Fibroblast of lung (primary cell): ENCODE results near the gene YIPF3. TPM values are rescaled to one million over a fixed set of nuclear protein-coding genes. Genes with fewer than 3 reads are reported as not detected.

ENCODE experiments used
- DNase-seq, 2 donors: peaks; one replicate each; pipeline versions ENCODE4 v3.0.0 to v3.0.0-alpha.2; 2010; ENCODE audit warnings: low read depth in 2 of 2
- H2AFZ ChIP-seq: 2 replicates; pipeline ENCODE4 v1.5.1; 2012; ENCODE audit warnings: low read length, control low read depth, inconsistent platforms
- H3K27ac ChIP-seq: 2 replicates; pipeline ENCODE4 v1.5.1; 2011; ENCODE audit warnings: low read length, control low read depth; ENCODE audit not compliant: insufficient read depth
- H3K27me3 ChIP-seq: 2 replicates; pipeline ENCODE4 v1.5.1; 2011; ENCODE audit warnings: mild to moderate bottlenecking, low read length; ENCODE audit not compliant: control insufficient read depth, insufficient read depth
- H3K36me3 ChIP-seq: 2 replicates; pipeline ENCODE4 v1.5.1; 2011; ENCODE audit warnings: low read length; ENCODE audit not compliant: control insufficient read depth, insufficient read depth
- H3K4me1 ChIP-seq: 2 replicates; pipeline ENCODE4 v1.5.1; 2011; ENCODE audit warnings: low read length; ENCODE audit not compliant: control insufficient read depth, insufficient read depth; ENCODE audit errors: extremely low read depth
- H3K4me2 ChIP-seq: 2 replicates; pipeline ENCODE4 v1.5.1; 2011; ENCODE audit warnings: low read length, control low read depth; ENCODE audit not compliant: insufficient read depth; ENCODE audit errors: extremely low read depth
- H3K4me3 ChIP-seq, 4 experiments: fragments of 200-600 bp in 1 of 4; sonication (generic) in 1 of 4; replicated peaks in 1 of 4; 2 replicates each; pipeline ENCODE4 v1.5.1; 2011 to 2016; ENCODE audit warnings: low read length in 4 of 4, low read depth in 3 of 4, mild to moderate bottlenecking in 3 of 4, control low read depth in 2 of 4, inconsistent platforms in 1 of 4, mixed read lengths in 1 of 4; ENCODE audit not compliant: insufficient read depth in 1 of 4; ENCODE audit errors: control extremely low read depth in 1 of 4
- H3K79me2 ChIP-seq: 2 replicates; pipeline ENCODE4 v1.5.1; 2012; ENCODE audit warnings: mild to moderate bottlenecking, low read length, inconsistent platforms; ENCODE audit not compliant: control insufficient read depth, insufficient read depth
- H3K9ac ChIP-seq: 2 replicates; pipeline ENCODE4 v1.5.1; 2011; ENCODE audit warnings: mild to moderate bottlenecking, low read length, control low read depth; ENCODE audit not compliant: insufficient read depth
- H3K9me3 ChIP-seq: 2 replicates; pipeline ENCODE4 v1.5.1; 2012; ENCODE audit warnings: low read depth, low read length; ENCODE audit not compliant: control insufficient read depth, insufficient read depth
- H4K20me1 ChIP-seq: 2 replicates; pipeline ENCODE4 v1.5.1; 2011; ENCODE audit warnings: low read length; ENCODE audit not compliant: control insufficient read depth, insufficient read depth; ENCODE audit errors: extremely low read depth
- EZH2 ChIP-seq: IDR thresholded peaks from 2 replicates; pipeline ENCODE4 v1.5.1; 2012; ENCODE audit warnings: low read length, control low read depth, mild to moderate bottlenecking; ENCODE audit errors: missing control alignments
- polyA plus RNA-seq, 2 donors: library from polyadenylated mRNA; depleted of rRNA in 1 of 2; stranded (reverse) in 1 of 2; unstranded in 1 of 2; fragments of >200 nt; gene quantifications; 2 replicates each; pipeline ENCODE4 v1.2.1, GENCODE V29; 2011 to 2012; ENCODE audit warnings: missing spikeins in 1 of 2
- total RNA-seq: library from RNA; depleted of rRNA; stranded (reverse); fragments of >200 nt; gene quantifications from 2 replicates; pipeline ENCODE4 v1.2.1, GENCODE V29; 2014
- TF ChIP-seq, protein P1 (sequence below), 2 donors: IDR thresholded peaks in 1 of 2; conservative IDR thresholded peaks in 1 of 2; 1 replicate in 1 of 2; 2 replicates in 1 of 2; pipeline ENCODE4 v1.5.1; 2011 to 2012; ENCODE audit warnings: low read length in 2 of 2, control low read depth in 1 of 2, inconsistent platforms in 1 of 2, low read depth in 1 of 2, mild to moderate bottlenecking in 1 of 2

Gene YIPF3
- total and polyA plus RNA-seq, 2 donors (not counting 1 experiment from before 2014, with no cell fraction given), result 106 to 173 TPM

GRCh38 chr6:43497129-43497396, 19.7 kb downstream of the YIPF3 start:
- peaks cover 21% of the 10 kb centered on the region for H3K4me1 ChIP-seq
- H3K79me2 ChIP-seq, result peaks cover 4% of the 10 kb centered on the region
- no peak for TF ChIP-seq EZH2
- TF ChIP-seq, protein P1, sequence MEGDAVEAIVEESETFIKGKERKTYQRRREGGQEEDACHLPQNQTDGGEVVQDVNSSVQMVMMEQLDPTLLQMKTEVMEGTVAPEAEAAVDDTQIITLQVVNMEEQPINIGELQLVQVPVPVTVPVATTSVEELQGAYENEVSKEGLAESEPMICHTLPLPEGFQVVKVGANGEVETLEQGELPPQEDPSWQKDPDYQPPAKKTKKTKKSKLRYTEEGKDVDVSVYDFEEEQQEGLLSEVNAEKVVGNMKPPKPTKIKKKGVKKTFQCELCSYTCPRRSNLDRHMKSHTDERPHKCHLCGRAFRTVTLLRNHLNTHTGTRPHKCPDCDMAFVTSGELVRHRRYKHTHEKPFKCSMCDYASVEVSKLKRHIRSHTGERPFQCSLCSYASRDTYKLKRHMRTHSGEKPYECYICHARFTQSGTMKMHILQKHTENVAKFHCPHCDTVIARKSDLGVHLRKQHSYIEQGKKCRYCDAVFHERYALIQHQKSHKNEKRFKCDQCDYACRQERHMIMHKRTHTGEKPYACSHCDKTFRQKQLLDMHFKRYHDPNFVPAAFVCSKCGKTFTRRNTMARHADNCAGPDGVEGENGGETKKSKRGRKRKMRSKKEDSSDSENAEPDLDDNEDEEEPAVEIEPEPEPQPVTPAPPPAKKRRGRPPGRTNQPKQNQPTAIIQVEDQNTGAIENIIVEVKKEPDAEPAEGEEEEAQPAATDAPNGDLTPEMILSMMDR (conservative IDR thresholded peaks at IDR 0.05 in 1 of 2, IDR thresholded peaks at IDR 0.05 in 1 of 2; ENCODE audit: low read depth in 1 of 2, low read length in 2 of 2), result no peak
- no peak overlapping the region for H3K4me2 ChIP-seq
- peaks cover 10% of the 10 kb centered on the region for H3K36me3 ChIP-seq
- H2AFZ ChIP-seq, result no peak overlapping the region
- no peaks in the 10 kb centered on the region for H4K20me1 ChIP-seq
- no peak overlapping the region for H3K4me3 ChIP-seq
- H3K9me3 ChIP-seq, result no peaks in the 10 kb centered on the region
- H3K9ac ChIP-seq, result no peak overlapping the region
- H3K27me3 ChIP-seq, result no peaks in the 10 kb centered on the region
- DNase-seq, result no peak
- no peak overlapping the region for H3K27ac ChIP-seq

DNA sequence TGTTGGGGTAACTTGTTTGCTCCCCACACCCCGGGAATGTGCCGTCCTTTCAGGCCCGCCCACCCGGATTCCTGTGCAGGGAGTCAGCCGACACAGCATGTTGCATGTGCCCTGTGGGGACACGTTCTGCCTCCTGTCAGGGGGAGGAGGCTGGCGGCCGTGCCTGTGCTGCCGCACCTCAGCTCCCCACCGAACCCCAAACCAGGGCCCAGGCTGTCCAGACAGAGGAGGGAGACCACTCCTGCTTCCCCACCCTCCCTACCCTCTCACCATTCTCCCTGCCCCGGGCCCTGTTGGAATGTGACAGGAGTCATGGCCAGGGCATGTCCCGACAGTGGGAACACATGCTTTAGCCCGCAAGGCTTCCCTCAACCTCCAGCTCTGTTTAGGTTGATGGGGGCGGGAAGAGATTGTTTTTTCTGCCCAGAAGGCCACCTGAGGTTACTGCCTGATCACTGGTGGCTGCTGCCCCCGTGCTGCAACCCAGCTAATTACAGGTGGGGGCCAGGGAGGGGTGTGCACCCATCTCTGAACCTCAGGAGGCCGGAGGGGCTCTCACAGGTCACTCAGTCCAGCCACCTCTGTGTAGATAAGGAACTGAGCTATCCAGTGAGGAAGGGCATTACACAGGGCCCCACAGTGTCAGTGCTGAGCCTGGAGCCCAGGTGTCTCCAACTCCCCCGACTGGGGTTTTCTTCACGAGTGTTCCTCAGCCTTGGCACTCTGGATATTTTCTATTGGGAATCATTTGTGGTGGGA, 20.2 kb downstream of the YIPF3 start:
- no peaks in the 10 kb centered on the region for H4K20me1 ChIP-seq
- peaks cover 24% of the 10 kb centered on the region for H3K4me1 ChIP-seq
- no peak for TF ChIP-seq EZH2
- TF ChIP-seq, protein P1 (conservative IDR thresholded peaks at IDR 0.05 in 1 of 2, IDR thresholded peaks at IDR 0.05 in 1 of 2; ENCODE audit: low read depth in 1 of 2, low read length in 2 of 2), result peak; percentile 40 to 59
- no peak overlapping the region for H3K4me2 ChIP-seq
- peak overlapping the region; percentile 26 for H3K27ac ChIP-seq
- no peaks in the 10 kb centered on the region for H3K27me3 ChIP-seq
- peaks cover 10% of the 10 kb centered on the region for H3K36me3 ChIP-seq
- no peak overlapping the region for H2AFZ ChIP-seq
- H3K4me3 ChIP-seq, result no peak overlapping the region
- no peaks in the 10 kb centered on the region for H3K9me3 ChIP-seq
- peak; percentile 47 to 68 for DNase-seq
- H3K79me2 ChIP-seq, result peaks cover 4% of the 10 kb centered on the region
- no peak overlapping the region for H3K9ac ChIP-seq

DNA sequence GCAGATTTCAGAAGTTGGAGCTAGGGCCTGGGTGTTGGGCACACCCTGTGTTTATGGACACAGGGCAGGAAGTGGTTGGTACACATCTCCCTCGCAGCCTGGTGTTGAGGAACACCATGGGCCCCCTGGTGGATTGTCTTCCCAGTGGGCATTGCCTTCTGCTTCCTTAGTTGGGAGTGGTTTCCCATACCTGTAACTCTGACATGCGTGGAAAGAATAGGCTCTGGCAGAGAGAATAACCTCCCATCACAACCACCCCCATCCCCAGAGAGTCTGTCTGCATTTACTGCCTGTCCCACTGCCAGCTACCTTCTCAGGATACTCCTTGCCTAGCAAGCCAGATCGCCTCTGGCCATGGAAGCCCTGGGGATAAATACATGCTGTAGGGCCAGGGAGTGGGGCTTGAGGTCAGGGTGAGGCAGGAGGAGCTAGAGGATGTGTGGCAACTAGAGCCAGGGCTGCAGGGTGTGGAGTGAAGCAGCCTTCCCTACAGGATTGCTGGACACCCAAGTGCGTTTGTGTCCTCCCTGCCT, 21.3 kb downstream of the YIPF3 start:
- Histone ChIP-seq H3K4me2 (no peak overlapping the region), H3K4me3 (no peak overlapping the region), H4K20me1 (no peaks in the 10 kb centered on the region), H3K9me3 (no peaks in the 10 kb centered on the region), H3K9ac (no peak overlapping the region), H3K27me3 (no peaks in the 10 kb centered on the region), H3K79me2 (peaks cover 4% of the 10 kb centered on the region), H3K27ac (no peak overlapping the region), H2AFZ (no peak overlapping the region), H3K4me1 (peaks cover 24% of the 10 kb centered on the region), H3K36me3 (peaks cover 10% of the 10 kb centered on the region)
- no peak for DNase-seq
- TF ChIP-seq, protein P1 (conservative IDR thresholded peaks at IDR 0.05 in 1 of 2, IDR thresholded peaks at IDR 0.05 in 1 of 2; ENCODE audit: low read depth in 1 of 2, low read length in 2 of 2), result peak in 1 of 2 donors; percentile 28
- TF ChIP-seq EZH2, result no peak
